DND-41 (cell line): ENCODE results near the gene KRT5.

Experiments used
- CTCF ChIP-seq: IDR thresholded peaks from 2 replicates; pipeline ENCODE4 v1.5.1; 2012; ENCODE audit warnings: borderline replicate concordance, low read length, moderate library complexity, mild to moderate bottlenecking; ENCODE audit not compliant: poor library complexity, severe bottlenecking; ENCODE audit errors: extremely low read depth
- EZH2 ChIP-seq: IDR thresholded peaks from 3 replicates; pipeline ENCODE4 v1.6.1; 2012; ENCODE audit warnings: borderline replicate concordance, low read depth, mild to moderate bottlenecking, moderate library complexity, low read length, inconsistent platforms; ENCODE audit not compliant: severe bottlenecking

- no peak for TF ChIP-seq CTCF
- no peak for TF ChIP-seq EZH2
Measured at GRCh38 chr12:52532636-52533035, 12.4 kb upstream of the KRT5 start.
